Activated CD8-positive, alpha-beta memory T cell treated with anti-CD3 and anti-CD28 coated beads, Interleukin-2, amount 50 U/mL, for 48 hours (primary cell): ENCODE data around the gene CCDC24.

Experiments used
- DNase-seq: peaks from one replicate; pipeline ENCODE4 v3.0.0-alpha.2; 2020

Gene CCDC24

GRCh38 chr1:43981636-43982035, 9.8 kb upstream of the CCDC24 start:
- DNase-seq, result no peak

- no peak for DNase-seq
Observed at GRCh38 chr1:43982241-43982640, 9.2 kb upstream of the CCDC24 start.

DNA sequence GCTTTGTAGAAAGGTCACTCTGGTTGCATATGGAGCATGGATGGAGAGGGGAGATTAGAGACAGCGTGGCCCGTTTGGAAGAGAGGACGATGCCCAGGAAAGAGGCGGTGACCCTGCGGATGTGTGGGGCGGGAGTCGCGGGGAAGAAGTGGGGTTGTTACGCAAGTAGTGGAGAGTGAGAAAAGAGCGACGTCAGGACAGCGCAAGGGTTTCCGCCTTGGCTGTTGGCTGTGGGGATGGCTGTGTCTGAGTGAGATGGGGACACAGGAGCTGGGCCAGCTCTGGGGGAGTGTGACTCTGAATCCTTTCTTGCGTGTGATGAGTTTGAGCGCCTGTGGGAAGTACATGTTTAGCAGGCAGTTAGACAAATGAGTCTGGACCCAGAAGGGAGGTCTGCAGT, 8.6 kb upstream of the CCDC24 start:
- no peak for DNase-seq

DNA sequence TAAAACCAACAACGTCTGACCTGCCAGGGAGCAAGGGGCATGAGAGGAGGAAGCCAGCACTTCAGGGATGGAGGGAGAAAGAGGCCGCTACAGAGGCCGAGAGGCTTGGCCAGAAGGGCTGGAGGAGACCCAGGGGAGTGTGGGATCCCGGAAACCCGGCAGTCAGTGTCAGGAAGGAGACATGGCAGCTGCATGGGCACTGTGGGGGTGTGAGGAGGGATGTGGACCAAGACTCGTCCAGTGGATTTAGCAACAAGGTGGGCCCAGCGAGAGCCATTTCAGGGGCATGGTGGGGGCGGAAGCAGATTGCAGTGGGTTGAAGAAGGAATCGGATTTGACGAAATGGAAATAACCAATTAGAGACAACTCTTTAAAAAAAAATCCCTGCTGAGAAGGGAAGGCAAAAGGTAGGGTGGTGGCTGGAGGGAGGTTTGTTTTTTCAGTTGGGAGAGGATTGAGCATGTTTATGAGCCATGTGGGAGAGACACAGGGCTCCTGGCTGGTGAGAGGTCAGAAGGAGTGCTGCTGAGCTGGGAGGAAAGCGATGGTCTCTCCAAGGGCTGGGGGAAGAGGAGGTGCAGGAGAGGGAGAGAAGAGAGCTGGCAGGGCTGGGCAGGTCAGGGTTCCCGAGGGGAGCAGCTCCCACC, 8.0 kb upstream of the CCDC24 start:
- DNase-seq, result no peak

- DNase-seq, result no peak
Observed at GRCh38 chr1:43984855-43985254, 6.5 kb upstream of the CCDC24 start.

- no peak for DNase-seq
Observed at GRCh38 chr1:43985984-43986595, 5.3 kb upstream of the CCDC24 start.

DNA sequence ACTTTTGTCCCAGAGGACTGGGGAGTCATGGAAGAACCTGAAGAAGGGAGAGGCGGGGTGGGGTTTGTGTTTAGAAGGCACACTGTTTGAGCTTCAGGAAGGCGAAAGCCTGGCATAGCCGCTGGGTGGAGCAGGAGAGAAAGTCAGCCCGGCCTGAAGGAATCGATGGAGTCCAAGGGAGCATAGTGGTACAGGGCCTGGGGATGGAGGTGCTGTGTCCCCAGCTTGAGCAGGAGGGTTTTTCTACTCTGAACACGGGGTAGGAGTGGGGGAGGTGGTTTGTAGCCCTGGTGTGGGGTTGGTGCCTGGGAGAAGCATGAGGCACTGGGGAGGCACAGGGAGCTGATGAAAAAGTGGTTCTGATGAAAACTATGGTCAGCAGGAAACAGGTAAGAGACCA, 4.7 kb upstream of the CCDC24 start:
- DNase-seq, result no peak

DNA sequence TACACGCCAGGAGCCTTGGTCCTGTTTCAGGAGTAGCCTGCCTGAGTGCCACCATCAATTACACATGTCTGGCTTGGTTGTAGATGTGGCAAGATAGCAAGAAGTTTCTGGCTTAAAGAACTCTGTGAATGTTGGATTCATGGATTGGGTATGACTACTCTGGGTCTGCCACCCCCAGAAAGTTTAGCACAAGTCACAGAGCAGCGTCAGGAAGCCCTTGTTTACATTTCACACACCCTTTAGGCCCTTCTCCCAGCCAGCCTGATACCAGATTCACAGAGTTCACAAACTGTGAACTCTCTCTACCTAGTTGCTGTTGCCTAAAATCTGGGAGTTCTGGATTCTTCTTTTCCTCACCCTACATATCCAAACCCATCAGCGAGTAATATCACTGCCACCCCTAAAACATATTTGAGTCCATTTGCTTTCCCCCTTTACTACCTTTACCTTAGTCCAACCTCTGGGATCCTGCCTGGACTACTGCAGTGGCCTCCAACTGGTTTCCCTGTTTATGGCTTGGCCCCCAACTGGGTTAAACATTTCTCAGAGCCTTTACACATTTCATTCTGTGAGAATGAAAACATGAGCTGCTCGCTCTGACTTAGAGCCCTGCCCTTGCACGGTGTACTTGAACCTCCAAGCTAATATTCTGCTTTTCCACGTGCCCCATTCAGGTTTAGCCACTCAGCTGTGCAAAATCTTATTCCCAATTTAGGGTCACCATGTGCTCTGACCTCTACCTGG, 4.1 kb upstream of the CCDC24 start:
- DNase-seq, result no peak

DNA sequence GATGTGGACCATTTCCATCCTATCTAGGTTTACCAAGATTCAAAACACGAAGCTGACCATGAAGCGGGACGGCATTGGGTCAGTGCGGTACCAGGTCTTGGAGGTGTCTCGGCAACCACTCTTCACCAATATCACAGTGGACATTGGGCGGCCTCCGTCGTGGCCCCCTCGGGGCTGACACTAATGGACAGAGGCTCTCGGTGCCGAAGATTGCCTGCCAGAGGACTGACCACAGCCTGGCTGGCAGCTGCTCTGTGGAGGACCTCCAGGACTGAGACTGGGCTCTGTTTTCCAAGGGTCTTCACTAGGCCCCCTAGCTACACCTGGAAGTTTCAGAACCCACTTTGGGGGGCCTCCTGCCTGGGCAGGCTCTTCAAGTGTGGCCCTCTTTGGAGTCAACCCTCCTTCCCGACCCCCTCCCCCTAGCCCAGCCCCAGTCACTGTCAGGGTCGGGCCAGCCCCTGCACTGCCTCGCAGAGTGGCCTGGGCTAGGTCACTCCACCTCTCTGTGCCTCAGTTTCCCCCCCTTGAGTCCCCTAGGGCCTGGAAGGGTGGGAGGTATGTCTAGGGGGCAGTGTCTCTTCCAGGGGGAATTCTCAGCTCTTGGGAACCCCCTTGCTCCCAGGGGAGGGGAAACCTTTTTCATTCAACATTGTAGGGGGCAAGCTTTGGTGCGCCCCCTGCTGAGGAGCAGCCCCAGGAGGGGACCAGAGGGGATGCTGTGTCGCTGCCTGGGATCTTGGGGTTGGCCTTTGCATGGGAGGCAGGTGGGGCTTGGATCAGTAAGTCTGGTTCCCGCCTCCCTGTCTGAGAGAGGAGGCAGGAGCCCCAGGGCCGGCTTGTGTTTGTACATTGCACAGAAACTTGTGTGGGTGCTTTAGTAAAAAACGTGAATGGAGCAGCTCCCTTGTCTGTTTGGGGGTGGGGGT, 864 bp upstream of the CCDC24 start:
- DNase-seq, result no peak

- DNase-seq, result no peak
Observed at GRCh38 chr1:43991200-43991475, 261 bp upstream of the CCDC24 start.

DNA sequence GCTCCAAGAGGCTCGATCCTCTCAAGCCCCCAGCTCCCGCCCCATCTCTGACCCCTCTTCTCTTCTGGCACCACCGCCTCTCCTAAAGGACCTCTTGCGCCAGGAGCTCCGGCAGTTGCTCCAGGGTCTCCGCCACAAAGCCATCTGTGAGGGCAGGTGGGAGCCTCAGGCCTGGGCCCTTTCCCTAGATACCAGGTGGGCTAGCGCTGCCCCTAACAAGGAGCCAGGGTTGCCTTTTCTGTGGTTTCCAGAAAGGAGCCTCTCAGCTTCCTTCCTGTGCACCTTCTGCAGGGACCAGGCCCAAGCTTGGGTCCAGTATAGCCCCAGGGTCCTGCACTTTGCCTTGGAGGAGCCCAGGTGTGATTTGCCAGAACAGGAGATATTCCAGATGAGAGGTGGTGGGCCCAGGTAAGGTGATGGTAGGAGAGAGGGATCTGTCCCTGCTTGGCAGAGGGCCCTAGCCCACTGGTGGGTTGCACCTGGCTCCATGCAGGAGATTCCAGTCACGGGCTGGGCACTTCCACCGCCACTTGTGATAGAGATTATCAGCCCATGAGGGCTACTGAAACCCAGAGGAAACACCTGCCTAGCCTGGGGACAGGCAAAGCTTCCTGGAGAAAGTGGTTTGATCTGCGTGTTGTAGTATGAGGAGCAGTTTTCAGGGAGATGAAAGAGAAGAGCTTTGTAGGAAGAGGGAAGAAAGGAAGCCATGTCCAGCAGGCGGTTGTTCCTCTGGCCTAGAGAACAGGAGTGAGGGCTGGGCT, 1.0 kb downstream of the CCDC24 start:
- no peak for DNase-seq

GRCh38 chr1:43993206-43993914, 2.0 kb downstream of the CCDC24 start:
- DNase-seq, result no peak

- no peak for DNase-seq
Observed at GRCh38 chr1:43994071-43994470, 2.7 kb downstream of the CCDC24 start.

DNA sequence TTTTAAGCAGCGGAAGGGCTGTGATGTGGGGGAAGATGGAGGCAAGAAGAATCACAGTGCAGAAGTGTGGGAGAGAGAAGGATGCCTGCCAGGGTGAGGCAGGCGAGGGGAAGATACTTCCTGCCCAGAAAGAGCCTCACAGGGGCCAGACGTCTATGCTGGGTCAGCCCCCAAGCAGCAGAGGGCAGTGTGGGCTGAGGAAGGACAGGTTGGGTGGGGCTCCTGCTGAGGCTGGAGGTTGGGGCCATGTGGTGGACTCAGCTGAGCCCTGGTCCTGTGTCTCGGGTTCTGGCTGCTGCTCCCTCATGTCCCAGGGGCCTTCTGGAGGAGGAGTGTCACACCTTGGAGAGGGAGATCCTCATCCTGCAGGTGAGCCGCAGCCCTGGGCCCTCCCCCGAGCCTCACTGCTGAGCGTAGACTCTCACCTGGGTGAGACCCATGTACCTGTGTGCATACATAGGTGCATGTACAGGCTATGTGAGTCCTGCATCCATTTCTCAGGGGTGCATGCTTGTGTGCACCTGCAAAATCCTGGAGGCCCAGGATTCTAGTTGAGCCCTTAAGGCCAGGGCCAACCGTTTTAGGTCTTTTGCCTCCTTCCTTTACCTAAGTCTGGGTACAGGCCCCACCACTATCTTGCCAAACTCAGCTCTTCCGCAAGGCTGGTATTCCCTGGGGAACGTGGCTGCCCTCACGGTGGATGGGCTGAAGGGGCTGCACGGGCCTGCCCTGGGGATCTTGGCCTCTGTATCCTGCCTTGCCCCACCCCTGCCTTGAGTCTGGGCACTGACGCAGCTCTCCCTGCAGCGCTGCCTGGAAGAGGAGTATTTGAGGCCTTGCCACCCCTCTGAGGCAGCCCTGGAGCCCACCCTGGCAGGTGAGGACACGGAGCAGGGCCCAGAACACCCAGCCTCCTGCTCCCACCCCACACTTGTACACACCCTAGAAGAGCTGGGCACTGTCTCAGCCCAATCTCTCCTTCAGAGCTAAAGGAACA, 3.7 kb downstream of the CCDC24 start:
- DNase-seq, result no peak

DNA sequence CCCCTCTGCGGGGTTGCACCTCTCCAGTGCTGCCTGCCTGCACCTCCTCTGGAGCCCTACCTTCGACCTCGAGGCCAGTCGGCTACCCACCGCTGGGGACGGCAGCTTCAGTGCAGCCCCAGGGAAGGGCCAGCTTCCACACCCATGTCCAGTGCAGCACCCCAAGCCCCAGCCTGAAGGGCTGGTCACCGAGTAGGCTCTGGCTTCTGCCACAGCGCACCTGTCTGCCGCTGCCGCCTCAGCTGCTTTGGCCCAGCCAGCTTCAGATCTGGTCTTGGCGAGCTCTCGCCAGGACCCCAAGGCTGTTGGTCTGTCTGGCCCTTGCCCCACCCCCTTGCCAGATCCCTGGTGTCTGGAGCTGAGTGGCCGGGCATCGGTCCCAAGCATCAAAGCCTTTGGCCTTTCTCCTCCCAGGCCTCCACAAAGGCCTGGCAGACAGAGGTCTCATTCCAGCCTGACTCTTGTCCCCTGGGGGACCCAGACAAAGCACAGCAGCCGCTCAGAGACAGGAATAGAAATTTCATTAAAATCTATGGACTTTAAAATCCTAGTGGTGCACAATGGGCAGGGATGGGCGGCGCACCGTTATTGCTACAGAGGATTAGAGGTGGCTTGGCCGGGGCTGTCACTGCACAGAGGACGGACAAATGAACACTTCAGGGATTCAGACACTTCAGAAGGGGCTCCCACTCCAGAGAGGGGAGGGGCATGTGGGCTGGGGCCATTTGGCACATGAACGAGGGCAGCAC, 4.8 kb downstream of the CCDC24 start:
- DNase-seq, result no peak

- no peak for DNase-seq
Observed at GRCh38 chr1:43996733-43997115, 5.3 kb downstream of the CCDC24 start.

GRCh38 chr1:43997295-43997999, 6.0 kb downstream of the CCDC24 start:
- DNase-seq, result no peak

DNA sequence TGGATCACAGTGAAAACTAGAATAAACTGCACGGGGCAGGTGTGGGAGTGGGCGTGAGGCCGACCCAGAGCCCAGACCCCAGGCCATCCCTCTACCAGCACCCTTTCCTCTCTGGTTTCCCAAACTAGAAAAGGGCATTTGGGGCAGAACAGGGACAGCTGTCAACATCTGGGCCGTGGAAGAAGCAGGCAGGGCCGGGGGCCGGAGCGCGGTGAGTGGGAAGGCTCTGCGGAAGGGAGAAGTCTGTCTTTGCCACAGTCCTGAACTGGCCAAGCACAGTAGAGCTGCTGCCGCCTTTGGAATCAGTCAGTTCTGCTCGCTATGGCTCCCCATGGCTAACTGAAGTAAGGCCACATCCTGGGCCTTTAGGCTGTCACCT, 6.6 kb downstream of the CCDC24 start:
- no peak for DNase-seq

GRCh38 chr1:43999455-43999854, 8.1 kb downstream of the CCDC24 start:
- DNase-seq, result no peak
